NCI-H1930 (cell line): ENCODE results near the gene OR4C46.
"Not testable (repeated sequence)": the region's sequence is repeated elsewhere in the genome, so short reads cannot be mapped to it uniquely, and the experiment has no call there.

Experiments
- DNase-seq, 2 experiments: peaks; one replicate each; lab custom pipeline; 2025; lab: John Stamatoyannopoulos, UW

Gene OR4C46

GRCh38 chr11:54603898-54604297 lies at the start of gene OR4C46:
Gene OR4C46 (minus strand): TSS chr11:54603998. CDS start chr11:54603998, 0 bp downstream.
- DNase-seq = no peak

- DNase-seq = not testable (repeated sequence)
Measured at GRCh38 chr11:54645606-54646005, 41.8 kb upstream of the OR4C46 start.

GRCh38 chr11:54561439-54561838 lies 42.4 kb downstream of the OR4C46 start:
- DNase-seq = not testable (repeated sequence)

GRCh38 chr11:54558919-54559318 lies 44.9 kb downstream of the OR4C46 start:
- no peak for DNase-seq

GRCh38 chr11:54558407-54558806 lies 45.4 kb downstream of the OR4C46 start:
- no peak for DNase-seq
